ENCODE results near the gene RHCG.

DNA sequence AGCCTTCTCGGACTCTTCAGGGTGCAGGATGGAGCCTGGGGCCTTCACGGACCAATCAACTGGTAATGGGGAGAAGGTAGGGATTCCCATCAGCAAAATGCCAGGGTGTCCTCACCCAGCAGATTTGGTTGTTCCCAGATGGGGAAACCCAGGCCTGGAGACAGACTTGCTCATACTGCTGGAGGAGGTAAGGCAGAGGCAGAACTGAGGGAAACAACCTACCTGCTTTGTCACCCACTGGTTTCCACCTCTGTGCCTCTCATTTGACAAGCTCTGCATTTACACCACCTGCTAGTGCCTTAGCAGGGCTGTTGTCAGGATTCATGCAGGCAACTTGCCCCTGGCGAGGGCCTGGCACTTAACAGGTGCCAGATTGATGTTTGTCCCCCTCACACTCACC is 15.9 kb downstream of the RHCG start:
- TF ChIP-seq, protein P1, sequence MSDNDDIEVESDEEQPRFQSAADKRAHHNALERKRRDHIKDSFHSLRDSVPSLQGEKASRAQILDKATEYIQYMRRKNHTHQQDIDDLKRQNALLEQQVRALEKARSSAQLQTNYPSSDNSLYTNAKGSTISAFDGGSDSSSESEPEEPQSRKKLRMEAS (IDR thresholded peaks at IDR 0.05; ENCODE audit: low read depth, low read length), result no peak
- TF ChIP-seq, protein P2, sequence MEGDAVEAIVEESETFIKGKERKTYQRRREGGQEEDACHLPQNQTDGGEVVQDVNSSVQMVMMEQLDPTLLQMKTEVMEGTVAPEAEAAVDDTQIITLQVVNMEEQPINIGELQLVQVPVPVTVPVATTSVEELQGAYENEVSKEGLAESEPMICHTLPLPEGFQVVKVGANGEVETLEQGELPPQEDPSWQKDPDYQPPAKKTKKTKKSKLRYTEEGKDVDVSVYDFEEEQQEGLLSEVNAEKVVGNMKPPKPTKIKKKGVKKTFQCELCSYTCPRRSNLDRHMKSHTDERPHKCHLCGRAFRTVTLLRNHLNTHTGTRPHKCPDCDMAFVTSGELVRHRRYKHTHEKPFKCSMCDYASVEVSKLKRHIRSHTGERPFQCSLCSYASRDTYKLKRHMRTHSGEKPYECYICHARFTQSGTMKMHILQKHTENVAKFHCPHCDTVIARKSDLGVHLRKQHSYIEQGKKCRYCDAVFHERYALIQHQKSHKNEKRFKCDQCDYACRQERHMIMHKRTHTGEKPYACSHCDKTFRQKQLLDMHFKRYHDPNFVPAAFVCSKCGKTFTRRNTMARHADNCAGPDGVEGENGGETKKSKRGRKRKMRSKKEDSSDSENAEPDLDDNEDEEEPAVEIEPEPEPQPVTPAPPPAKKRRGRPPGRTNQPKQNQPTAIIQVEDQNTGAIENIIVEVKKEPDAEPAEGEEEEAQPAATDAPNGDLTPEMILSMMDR (IDR thresholded peaks at IDR 0.05; ENCODE audit: low read depth, low read length), result no peak
- no peak for TF ChIP-seq POLR2A (IDR thresholded peaks at IDR 0.05; ENCODE audit: extremely low read depth, insufficient read length)

Data from NB4 (cell line).